HG03135 (cell line): Measurements from ENCODE around the gene CASTOR2.
"Not testable (repeated sequence)": the region's sequence is repeated elsewhere in the genome, so short reads cannot be mapped to it uniquely, and the experiment has no call there.

ENCODE experiments used
- ATAC-seq: cut with Tn5 transposase; IDR thresholded peaks from one replicate; pipeline ENCODE4 v1.9.1; 2021; ENCODE audit warnings: mild to moderate bottlenecking, moderate library complexity; ENCODE audit not compliant: unreplicated experiment

Gene CASTOR2

GRCh38 chr7:75049817-75050216, 85.3 kb downstream of the CASTOR2 start:
- no peak for ATAC-seq

GRCh38 chr7:75050501-75050900, 86.0 kb downstream of the CASTOR2 start:
- ATAC-seq, result no peak

- ATAC-seq, result no peak
Observed at GRCh38 chr7:75054744-75055143, 90.2 kb downstream of the CASTOR2 start.

DNA sequence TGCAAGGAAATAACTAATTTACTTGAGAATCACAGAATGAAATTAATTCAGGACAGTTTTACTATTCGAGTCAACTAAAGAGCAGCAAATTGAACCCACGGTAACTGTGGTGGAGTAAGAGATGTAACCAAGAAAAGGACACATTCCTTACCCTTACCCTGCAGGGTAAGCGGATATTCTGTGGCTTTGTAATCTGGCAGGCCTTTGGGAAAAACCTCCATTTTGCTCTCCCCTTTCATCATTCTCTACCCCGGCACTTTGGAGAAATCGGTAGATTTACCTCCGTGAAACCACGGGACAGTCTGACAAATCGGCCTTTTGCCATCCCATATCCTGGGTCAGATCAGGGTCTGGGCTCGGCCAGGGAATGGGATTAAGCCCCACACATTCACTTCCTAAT, 90.7 kb downstream of the CASTOR2 start:
- no peak for ATAC-seq

- ATAC-seq, result no peak
Observed at GRCh38 chr7:75055830-75056772, 91.6 kb downstream of the CASTOR2 start.

DNA sequence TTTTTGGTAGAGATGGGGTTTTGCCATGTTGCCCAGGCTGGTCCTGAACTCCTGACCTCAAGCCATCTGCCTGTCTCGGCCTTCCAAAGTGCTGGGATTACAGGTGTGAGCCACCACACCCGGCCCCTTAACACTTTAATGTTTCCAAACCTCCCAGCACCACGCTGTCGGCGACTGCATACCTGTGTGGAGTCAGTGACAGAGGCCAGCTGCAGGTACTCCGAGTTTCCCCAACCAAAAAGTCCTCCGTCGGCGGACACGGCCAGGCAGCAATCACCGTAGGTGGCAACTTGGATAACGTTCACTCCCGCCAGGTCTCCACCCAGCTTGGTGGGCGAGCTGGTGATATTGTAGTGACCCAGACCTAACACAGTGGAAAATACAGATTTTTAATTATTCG, 93.9 kb downstream of the CASTOR2 start:
- no peak for ATAC-seq

GRCh38 chr7:75064291-75064690, 99.8 kb downstream of the CASTOR2 start:
- no peak for ATAC-seq

DNA sequence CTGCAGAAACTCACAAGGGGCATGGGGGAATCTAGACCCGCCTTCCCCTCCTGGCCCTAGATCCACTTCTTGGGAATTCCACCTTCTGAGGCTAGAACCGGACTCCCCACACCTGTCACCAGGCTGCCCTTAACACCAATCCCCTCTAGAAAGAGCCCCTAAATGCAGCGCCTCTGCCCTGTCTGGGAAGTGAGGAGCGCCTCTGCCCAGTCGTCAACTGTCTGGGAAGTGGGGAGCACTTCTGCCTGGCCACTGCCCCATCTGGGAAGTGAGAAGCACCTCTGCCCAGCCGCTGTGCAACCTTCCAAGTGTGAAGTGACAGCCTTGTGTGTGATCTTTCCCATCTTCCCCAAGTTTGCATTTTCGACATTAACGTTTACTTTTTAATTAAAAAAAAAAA, 100.3 kb downstream of the CASTOR2 start:
- ATAC-seq, result no peak

GRCh38 chr7:75066521-75066920, 102.0 kb downstream of the CASTOR2 start:
- no peak for ATAC-seq

DNA sequence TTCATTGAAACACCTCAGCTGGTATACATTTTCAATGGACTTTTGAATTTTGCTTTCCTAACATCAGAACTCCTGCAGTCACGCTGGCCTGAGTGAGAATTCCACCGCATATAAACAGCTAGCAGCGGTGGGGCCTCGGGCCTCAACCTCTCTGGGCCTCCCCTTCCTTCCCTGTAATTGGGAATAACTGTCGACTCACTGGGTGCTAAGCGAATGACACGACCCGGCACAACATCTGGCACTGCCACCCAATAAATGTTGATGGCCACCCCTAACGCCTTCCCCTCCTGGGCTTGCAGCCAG, 108.4 kb downstream of the CASTOR2 start:
- peak; percentile 7 for ATAC-seq

DNA sequence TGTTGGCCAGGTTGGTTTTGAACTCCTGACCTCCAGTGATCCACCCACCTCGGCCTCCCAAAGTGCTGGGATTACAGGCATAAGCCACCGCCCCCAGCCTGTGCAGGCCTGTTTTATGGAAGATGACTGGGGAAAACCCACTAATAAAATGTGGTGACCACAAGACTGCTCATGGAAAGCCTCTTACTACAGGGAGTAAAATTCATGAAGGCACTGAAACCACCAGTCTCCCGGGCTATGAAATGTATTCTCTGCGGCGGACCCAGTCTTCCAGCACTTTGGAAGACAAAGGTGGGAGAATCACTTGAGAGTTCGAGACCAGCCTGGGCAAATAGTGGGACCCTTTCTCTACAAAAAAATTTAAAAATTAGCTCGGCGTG, 109.7 kb downstream of the CASTOR2 start:
- ATAC-seq, result not testable (repeated sequence)
